ENCODE measurements around the gene KRTAP10-5. TPM values are rescaled to one million over a fixed set of nuclear protein-coding genes. Genes with fewer than 3 reads are reported as not detected.

KRTAP10-5 gene
- polyA plus RNA-seq, 2 of the 4 experiments (the other 2 are of a cell fraction), result not detected

DNA sequence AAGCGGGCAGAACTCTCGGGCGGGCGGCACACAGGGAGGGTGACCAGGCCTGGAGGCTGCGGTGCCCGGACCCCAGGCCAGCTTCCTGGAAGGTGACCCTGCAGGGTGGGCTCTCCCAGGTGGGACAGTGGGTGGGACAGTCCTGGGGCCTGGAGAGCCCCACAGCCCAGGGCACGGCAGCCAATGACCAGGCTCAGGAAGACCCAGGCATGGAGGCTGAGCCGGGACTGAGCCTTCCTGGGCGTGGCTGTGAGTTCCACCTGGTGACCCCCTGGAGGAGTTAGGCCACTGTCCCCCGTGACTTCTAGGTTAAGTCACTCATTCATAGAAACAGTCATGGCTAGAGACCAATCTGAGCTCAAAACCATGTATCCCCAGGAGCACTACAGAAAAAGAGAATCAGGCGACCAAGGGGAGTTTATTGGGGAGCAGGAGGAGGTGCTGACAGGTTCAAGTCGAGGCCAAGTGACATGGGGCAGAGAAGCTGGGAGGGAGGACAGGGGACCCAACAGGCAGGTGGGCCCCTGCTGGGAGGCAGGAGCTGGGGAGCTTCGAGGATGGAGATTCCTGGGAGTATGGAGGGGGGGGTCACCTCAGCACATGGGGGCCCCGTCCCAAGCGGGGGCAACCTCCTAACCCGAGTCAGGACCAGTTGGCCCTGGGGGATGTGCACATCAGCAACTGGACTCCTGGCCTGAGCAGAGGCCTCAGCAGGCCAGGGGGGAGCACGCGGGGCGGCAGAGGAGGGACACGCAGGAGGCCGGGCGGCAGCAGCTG, 1.2 kb downstream of the KRTAP10-5 start:
- Histone ChIP-seq H3K4me2 (no peak overlapping the region), H3K9me3 (peaks cover 20% of the 10 kb centered on the region), H3K27ac (no peak overlapping the region), H3K4me3 (no peak overlapping the region), H3K4me1 (no peaks in the 10 kb centered on the region)
- TF ChIP-seq, protein P1, sequence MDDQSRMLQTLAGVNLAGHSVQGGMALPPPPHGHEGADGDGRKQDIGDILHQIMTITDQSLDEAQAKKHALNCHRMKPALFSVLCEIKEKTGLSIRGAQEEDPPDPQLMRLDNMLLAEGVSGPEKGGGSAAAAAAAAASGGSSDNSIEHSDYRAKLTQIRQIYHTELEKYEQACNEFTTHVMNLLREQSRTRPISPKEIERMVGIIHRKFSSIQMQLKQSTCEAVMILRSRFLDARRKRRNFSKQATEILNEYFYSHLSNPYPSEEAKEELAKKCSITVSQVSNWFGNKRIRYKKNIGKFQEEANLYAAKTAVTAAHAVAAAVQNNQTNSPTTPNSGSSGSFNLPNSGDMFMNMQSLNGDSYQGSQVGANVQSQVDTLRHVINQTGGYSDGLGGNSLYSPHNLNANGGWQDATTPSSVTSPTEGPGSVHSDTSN (IDR thresholded peaks at IDR 0.05), result no peak
- TF ChIP-seq SREBF2 (IDR thresholded peaks at IDR 0.05) (no peak), RAD21 (conservative IDR thresholded peaks at IDR 0.05 in 1 of 2, IDR thresholded peaks at IDR 0.05 in 1 of 2) (no peak), KDM1A (IDR thresholded peaks at IDR 0.05; ENCODE audit: low read depth) (no peak), SMC3 (IDR thresholded peaks at IDR 0.05) (no peak), KDM5A (IDR thresholded peaks at IDR 0.05) (no peak), FOXS1 (CRISPR knock-in tag; IDR thresholded peaks at IDR 0.05) (no peak), FOSL2 (IDR thresholded peaks at IDR 0.05) (no peak), FOSL2 (CRISPR knock-in tag; IDR thresholded peaks at IDR 0.05) (no peak), NPAS2 (CRISPR knock-in tag; IDR thresholded peaks at IDR 0.05; ENCODE audit: borderline replicate concordance) (no peak), MAFK (IDR thresholded peaks at IDR 0.05; ENCODE audit: partially characterized antibody) (no peak)
- TF ChIP-seq, protein P2, sequence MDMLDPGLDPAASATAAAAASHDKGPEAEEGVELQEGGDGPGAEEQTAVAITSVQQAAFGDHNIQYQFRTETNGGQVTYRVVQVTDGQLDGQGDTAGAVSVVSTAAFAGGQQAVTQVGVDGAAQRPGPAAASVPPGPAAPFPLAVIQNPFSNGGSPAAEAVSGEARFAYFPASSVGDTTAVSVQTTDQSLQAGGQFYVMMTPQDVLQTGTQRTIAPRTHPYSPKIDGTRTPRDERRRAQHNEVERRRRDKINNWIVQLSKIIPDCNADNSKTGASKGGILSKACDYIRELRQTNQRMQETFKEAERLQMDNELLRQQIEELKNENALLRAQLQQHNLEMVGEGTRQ (IDR thresholded peaks at IDR 0.05), result no peak
- DNase-seq (ENCODE audit: low read depth in 1 of 2, low spot score in 1 of 2) (no peak), ATAC-seq (no peak), FAIRE-seq (no peak)
- POLR2A ChIA-PET, result no interaction called here
- WGBS (ENCODE audit: missing lambda C conversion rate), result 49% methylated on average over 4 of the region's 22 CpGs
- CTCF ChIA-PET, result interaction anchor here (1.3 to 2.1 kb wide), 3 partner anchors 9 to 163 kb away, joined by 3 to 6 read pairs (median 3); no protein-coding TSS in a partner anchor

DNA sequence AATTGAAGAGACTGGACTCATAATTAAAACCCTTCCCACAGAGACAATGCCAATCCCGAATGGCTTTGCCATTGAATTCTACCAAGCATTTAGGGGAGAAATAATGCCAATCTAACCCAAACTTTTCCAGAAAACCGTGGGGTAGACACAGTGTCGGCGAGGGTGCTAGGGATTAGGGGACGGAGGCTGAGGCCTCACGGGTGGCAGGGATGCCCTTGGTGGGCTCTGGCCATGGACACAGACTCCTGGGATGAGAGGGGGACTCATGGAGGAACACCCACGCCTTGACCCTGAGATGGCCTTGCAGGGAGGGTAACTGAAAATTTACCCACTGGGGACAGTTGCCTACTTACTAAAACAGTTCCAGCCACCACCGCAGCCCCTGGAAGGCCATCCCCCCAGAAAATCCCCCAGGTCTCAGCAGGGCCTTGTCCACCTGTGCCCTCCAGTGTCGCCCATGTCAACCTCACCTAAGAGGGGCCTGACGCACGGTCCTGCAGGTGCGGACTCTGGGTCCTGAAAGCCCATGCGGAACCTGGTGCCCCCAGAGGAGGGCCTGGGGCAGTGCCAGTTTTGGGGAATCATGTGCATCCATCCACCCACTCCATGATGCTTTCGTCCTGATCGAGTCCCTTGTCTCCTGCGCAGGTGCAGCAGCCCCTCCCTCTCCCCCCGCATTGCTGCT, 1.9 kb downstream of the KRTAP10-5 start:
- no peak for DNase-seq (ENCODE audit: low read depth in 1 of 2, low spot score in 1 of 2)
- Histone ChIP-seq H3K9me3 (peaks cover 20% of the 10 kb centered on the region), H3K4me3 (no peak overlapping the region), H3K4me2 (no peak overlapping the region), H3K4me1 (no peaks in the 10 kb centered on the region), H3K27ac (no peak overlapping the region)
- no peak for ATAC-seq
- POLR2A ChIA-PET, result no interaction called here
- no peak for FAIRE-seq
- CTCF ChIA-PET, result interaction anchor here (1.3 kb wide), 1 partner anchor 47 kb away, joined by 3 read pairs; no protein-coding TSS in a partner anchor
- TF ChIP-seq PHF8 (IDR thresholded peaks at IDR 0.05; ENCODE audit: borderline replicate concordance, low read depth), result no peak
- TF ChIP-seq MAFK (IDR thresholded peaks at IDR 0.05; ENCODE audit: partially characterized antibody), result no peak
- TF ChIP-seq FOSL2 (IDR thresholded peaks at IDR 0.05), result no peak
- TF ChIP-seq FOSL2 (CRISPR knock-in tag; IDR thresholded peaks at IDR 0.05), result no peak
- TF ChIP-seq, protein P3, sequence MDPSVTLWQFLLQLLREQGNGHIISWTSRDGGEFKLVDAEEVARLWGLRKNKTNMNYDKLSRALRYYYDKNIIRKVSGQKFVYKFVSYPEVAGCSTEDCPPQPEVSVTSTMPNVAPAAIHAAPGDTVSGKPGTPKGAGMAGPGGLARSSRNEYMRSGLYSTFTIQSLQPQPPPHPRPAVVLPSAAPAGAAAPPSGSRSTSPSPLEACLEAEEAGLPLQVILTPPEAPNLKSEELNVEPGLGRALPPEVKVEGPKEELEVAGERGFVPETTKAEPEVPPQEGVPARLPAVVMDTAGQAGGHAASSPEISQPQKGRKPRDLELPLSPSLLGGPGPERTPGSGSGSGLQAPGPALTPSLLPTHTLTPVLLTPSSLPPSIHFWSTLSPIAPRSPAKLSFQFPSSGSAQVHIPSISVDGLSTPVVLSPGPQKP (IDR thresholded peaks at IDR 0.05; ENCODE audit: low read depth, low read length), result no peak
- 63% methylated on average over 12 of the region's 17 CpGs for WGBS (ENCODE audit: missing lambda C conversion rate)

DNA sequence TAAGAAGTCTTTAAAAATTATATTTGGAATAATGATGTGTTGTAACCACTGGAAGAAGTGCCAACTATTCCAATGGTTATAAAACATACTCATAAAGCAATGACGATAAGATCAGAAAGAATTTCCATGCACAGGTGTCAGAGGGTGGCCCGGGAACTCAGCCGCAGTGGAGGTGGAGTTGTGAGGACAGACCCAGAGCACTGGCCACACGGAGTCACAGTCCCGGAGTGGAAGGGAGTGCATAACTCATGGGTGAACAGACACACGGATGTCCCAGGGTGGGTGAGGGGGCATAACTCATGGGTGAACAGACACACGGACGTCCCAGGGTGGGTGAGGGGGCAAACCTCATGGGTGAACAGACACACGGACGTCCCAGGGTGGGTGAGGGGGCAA, 4.4 kb downstream of the KRTAP10-5 start:
- H3K9me3 ChIP-seq, result peaks cover 18% of the 10 kb centered on the region
- H3K4me2 ChIP-seq, result no peak overlapping the region
- DNase-seq (ENCODE audit: low read depth in 1 of 2, low spot score in 1 of 2) (no peak), FAIRE-seq (no peak), ATAC-seq (no peak)
- no peak overlapping the region for H3K27ac ChIP-seq
- ChIA-PET POLR2A (no interaction called here), CTCF (no interaction called here)
- no peaks in the 10 kb centered on the region for H3K4me1 ChIP-seq
- TF ChIP-seq NPAS2 (CRISPR knock-in tag; IDR thresholded peaks at IDR 0.05; ENCODE audit: borderline replicate concordance) (no peak), ZNF302 (CRISPR knock-in tag; IDR thresholded peaks at IDR 0.05) (no peak), KDM1A (IDR thresholded peaks at IDR 0.05; ENCODE audit: low read depth) (no peak), TP53 (CRISPR knock-in tag; IDR thresholded peaks at IDR 0.05) (no peak), FOXS1 (CRISPR knock-in tag; IDR thresholded peaks at IDR 0.05) (no peak), FOSL2 (IDR thresholded peaks at IDR 0.05) (no peak), FOSL2 (CRISPR knock-in tag; IDR thresholded peaks at IDR 0.05) (no peak), HEYL (CRISPR knock-in tag; IDR thresholded peaks at IDR 0.05) (no peak), ESRRA (IDR thresholded peaks at IDR 0.05; ENCODE audit: borderline replicate concordance, low read length) (no peak)
- TF ChIP-seq, protein P4, sequence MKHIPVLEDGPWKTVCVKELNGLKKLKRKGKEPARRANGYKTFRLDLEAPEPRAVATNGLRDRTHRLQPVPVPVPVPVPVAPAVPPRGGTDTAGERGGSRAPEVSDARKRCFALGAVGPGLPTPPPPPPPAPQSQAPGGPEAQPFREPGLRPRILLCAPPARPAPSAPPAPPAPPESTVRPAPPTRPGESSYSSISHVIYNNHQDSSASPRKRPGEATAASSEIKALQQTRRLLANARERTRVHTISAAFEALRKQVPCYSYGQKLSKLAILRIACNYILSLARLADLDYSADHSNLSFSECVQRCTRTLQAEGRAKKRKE (CRISPR knock-in tag; IDR thresholded peaks at IDR 0.05; ENCODE audit: low read depth), result no peak
- TF ChIP-seq, protein P5, sequence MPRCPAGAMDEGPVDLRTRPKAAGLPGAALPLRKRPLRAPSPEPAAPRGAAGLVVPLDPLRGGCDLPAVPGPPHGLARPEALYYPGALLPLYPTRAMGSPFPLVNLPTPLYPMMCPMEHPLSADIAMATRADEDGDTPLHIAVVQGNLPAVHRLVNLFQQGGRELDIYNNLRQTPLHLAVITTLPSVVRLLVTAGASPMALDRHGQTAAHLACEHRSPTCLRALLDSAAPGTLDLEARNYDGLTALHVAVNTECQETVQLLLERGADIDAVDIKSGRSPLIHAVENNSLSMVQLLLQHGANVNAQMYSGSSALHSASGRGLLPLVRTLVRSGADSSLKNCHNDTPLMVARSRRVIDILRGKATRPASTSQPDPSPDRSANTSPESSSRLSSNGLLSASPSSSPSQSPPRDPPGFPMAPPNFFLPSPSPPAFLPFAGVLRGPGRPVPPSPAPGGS (IDR thresholded peaks at IDR 0.05), result no peak
- H3K4me3 ChIP-seq, result no peak overlapping the region
- WGBS (ENCODE audit: missing lambda C conversion rate), result 61% methylated on average over 6 of the region's 10 CpGs
